Chondrocyte (in vitro differentiated cells): ENCODE results near the gene TMOD3. TPM values are rescaled to one million over a fixed set of nuclear protein-coding genes. Genes with fewer than 3 reads are reported as not detected.
"Not testable (repeated sequence)": the region's sequence is repeated elsewhere in the genome, so short reads cannot be mapped to it uniquely, and the experiment has no call there.

Experiments used
- DNase-seq: peaks from one replicate; pipeline ENCODE4 v3.0.0; 2021; ENCODE audit warnings: mixed read lengths, low spot score
- H3K27ac Mint-ChIP-seq: one replicate; pipeline ENCODE4 v1.8.0; 2021; ENCODE audit warnings: mild to moderate bottlenecking, moderate library complexity, mixed read lengths; ENCODE audit not compliant: unreplicated experiment
- H3K27me3 Mint-ChIP-seq: 2 replicates; pipeline ENCODE4 v1.8.0; 2021; ENCODE audit warnings: low read depth, mixed read lengths
- H3K36me3 Mint-ChIP-seq: 2 replicates; pipeline ENCODE4 v1.8.0; 2021; ENCODE audit warnings: low read depth, mixed read lengths
- H3K4me1 Mint-ChIP-seq: 2 replicates; pipeline ENCODE4 v1.8.0; 2021; ENCODE audit warnings: low read depth, mild to moderate bottlenecking, mixed read lengths
- H3K4me3 Mint-ChIP-seq: one replicate; pipeline ENCODE4 v1.8.0; 2021; ENCODE audit warnings: mild to moderate bottlenecking, moderate library complexity, mixed read lengths; ENCODE audit not compliant: unreplicated experiment
- H3K9me3 Mint-ChIP-seq: 2 replicates; pipeline ENCODE4 v1.8.0; 2021; ENCODE audit warnings: low read depth, mixed read lengths
- CTCF ChIP-seq: fragments of 200-600 bp; sonication (generic); IDR thresholded peaks from 2 replicates; pipeline ENCODE4 v1.5.0; 2021; ENCODE audit warnings: antibody characterized with exemption, mild to moderate bottlenecking, moderate library complexity
- total RNA-seq: library from RNA; stranded (reverse); gene quantifications from 3 replicates; pipeline ENCODE4 v1.2.1, GENCODE V29; 2021

Gene TMOD3
- total RNA-seq, 1 donor from 2014 or later = 44.3 TPM

DNA sequence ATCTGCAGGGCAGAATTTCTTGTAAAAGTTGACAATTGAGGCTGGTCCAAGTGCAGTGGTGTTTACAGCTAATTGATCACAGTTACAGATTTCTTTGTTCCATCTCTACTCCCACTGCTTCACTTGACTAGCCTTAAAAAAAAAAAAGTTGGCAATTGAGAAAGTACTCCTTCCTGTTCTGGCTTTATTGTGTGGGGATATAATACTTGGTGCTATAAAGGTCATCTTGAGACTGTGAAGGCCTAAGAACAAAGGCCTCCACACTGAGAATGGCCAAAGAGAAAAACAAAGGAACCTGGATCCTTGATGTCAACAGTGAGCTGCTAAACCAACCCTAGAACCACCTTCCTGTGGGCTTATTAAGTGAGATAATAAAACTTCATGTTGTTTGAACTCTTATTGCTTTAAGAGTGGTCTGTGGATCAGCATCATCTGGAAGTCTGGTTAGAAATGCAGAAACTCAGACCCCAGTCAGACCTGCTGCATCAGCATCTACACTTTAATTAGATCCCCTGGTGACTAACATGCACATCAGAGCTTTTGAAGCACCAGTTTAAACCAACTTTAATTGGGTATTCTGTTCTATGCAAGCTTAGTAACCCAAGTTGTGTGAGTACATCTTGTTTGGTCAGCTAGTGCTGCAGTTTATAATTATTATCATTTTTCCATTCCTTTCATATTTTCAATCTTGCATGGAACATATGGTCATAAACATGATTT is 55.2 kb downstream of the TMOD3 start:
- H3K9me3 Mint-ChIP-seq = no peaks in the 10 kb centered on the region
- no peaks in the 10 kb centered on the region for H3K27me3 Mint-ChIP-seq
- no peak for DNase-seq
- H3K4me3 Mint-ChIP-seq = no peak overlapping the region
- H3K4me1 Mint-ChIP-seq = peaks cover 57% of the 10 kb centered on the region
- H3K36me3 Mint-ChIP-seq = peaks cover 2% of the 10 kb centered on the region
- TF ChIP-seq CTCF = no peak
- peak overlapping the region; percentile 59 for H3K27ac Mint-ChIP-seq

DNA sequence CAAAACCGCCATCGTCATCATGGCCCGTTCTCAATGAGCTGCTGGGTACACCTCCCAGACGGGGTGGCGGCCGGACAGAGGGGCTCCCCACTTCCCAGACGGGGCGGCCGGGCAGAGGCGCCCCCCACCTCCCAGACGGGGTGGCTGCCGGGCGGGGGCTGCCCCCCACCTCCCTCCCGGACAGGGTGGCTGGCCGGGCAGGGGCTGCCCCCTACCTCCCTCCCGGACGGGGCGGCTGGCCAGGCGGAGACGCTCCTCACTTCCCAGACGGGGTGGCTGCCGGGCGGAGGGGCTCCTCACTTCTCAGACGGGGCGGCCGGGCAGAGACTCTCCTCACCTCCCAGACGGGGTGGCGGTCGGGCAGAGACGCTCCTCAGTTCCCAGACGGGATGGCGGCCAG is 56.3 kb downstream of the TMOD3 start:
- H3K4me3 Mint-ChIP-seq, H3K9me3 Mint-ChIP-seq: not testable (repeated sequence)

GRCh38 chr15:51887887-51888592 is 58.6 kb downstream of the TMOD3 start:
- DNase-seq = no peak
- peak overlapping the region; percentile 25 for H3K27ac Mint-ChIP-seq
- H3K4me3 Mint-ChIP-seq = no peak overlapping the region

More for the DNA sequence above, 56.3 kb downstream of the TMOD3 start:
- H3K36me3 Mint-ChIP-seq, DNase-seq, H3K27me3 Mint-ChIP-seq, H3K27ac Mint-ChIP-seq: not testable (repeated sequence)
- peaks cover 46% of the 10 kb centered on the region for H3K4me1 Mint-ChIP-seq

GRCh38 chr15:51888593-51889195 is 59.2 kb downstream of the TMOD3 start:
- Mint-ChIP-seq H3K4me3 (no peak overlapping the region), H3K36me3 (peaks cover 11% of the 10 kb centered on the region)

More at GRCh38 chr15:51887887-51888592, 58.6 kb downstream of the TMOD3 start:
- H3K4me1 Mint-ChIP-seq = peaks cover 33% of the 10 kb centered on the region
- no peaks in the 10 kb centered on the region for H3K27me3 Mint-ChIP-seq
- TF ChIP-seq CTCF = no peak
- H3K9me3 Mint-ChIP-seq = no peaks in the 10 kb centered on the region
- H3K36me3 Mint-ChIP-seq = peaks cover 9% of the 10 kb centered on the region

GRCh38 chr15:51889486-51889885 is 60.0 kb downstream of the TMOD3 start:
- no peak for DNase-seq
- Mint-ChIP-seq H3K4me1 (peaks cover 19% of the 10 kb centered on the region), H3K9me3 (no peaks in the 10 kb centered on the region), H3K36me3 (peaks cover 12% of the 10 kb centered on the region), H3K27me3 (no peaks in the 10 kb centered on the region), H3K27ac (no peak overlapping the region), H3K4me3 (no peak overlapping the region)
- no peak for TF ChIP-seq CTCF

More at GRCh38 chr15:51888593-51889195, 59.2 kb downstream of the TMOD3 start:
- H3K27me3 Mint-ChIP-seq = no peaks in the 10 kb centered on the region
- H3K4me1 Mint-ChIP-seq = peaks cover 27% of the 10 kb centered on the region
- no peaks in the 10 kb centered on the region for H3K9me3 Mint-ChIP-seq
- peak overlapping the region; percentile 9 for H3K27ac Mint-ChIP-seq
- TF ChIP-seq CTCF = peak; percentile 95
- no peak for DNase-seq
